Measurements from ENCODE around the gene SNX13.

GRCh38 chr7:17915168-17915567 lies 25.1 kb downstream of the SNX13 start:
- TF ChIP-seq CTCF (IDR thresholded peaks at IDR 0.05) (no peak), POLR2A (IDR thresholded peaks at IDR 0.05) (no peak)

All from esophagus squamous epithelium (tissue), 4 donors.